Left lung (tissue), 10 donors: Measurements from ENCODE around the gene STAM. TPM values are rescaled to one million over a fixed set of nuclear protein-coding genes. Genes with fewer than 3 reads are reported as not detected.

Experiments used
- ATAC-seq: fragments of 200-7000 bp; cut with Tn5 transposase; one replicate; pipeline ENCODE4 v1.9.1; 2020; ENCODE audit warnings: moderate library complexity
- DNase-seq, 4 donors: peaks; one replicate each; pipeline ENCODE4 v3.0.0-alpha.2; 2013 to 2020
- H3K27ac ChIP-seq, 2 donors: fragments of 200-600 bp; sonication (generic) in 1 of 2; one replicate each; pipeline versions ENCODE4 v1.5.0 to v1.8.0; 2020 to 2021
- H3K27me3 ChIP-seq, 2 donors: fragments of 200-600 bp; sonication (generic) in 1 of 2; one replicate each; pipeline versions ENCODE4 v1.5.0 to v1.8.0; 2020 to 2021
- H3K36me3 ChIP-seq, 2 donors: fragments of 200-600 bp; sonication (generic) in 1 of 2; one replicate each; pipeline versions ENCODE4 v1.5.0 to v1.8.0; 2020 to 2021
- H3K4me1 ChIP-seq, 2 donors: fragments of 200-600 bp; one replicate each; pipeline ENCODE4 v1.8.0; 2021
- H3K4me3 ChIP-seq, 2 donors: fragments of 200-600 bp; sonication (generic) in 1 of 2; one replicate each; pipeline versions ENCODE4 v1.5.0 to v1.8.0; 2020 to 2021; ENCODE audit warnings: mild to moderate bottlenecking in 1 of 2
- H3K9me3 ChIP-seq, 2 donors: fragments of 200-600 bp; sonication (generic) in 1 of 2; one replicate each; pipeline versions ENCODE4 v1.5.0 to v1.8.0; 2020 to 2021
- CTCF ChIP-seq, 2 donors: fragments of 200-600 bp; sonication (generic) in 1 of 2; IDR thresholded peaks; one replicate each; pipeline versions ENCODE4 v1.5.0 to v1.8.0; 2021; ENCODE audit warnings: antibody characterized with exemption in 2 of 2
- intact Hi-C, 2 donors: fragments of 100-400 bp; cut with DNase I; formaldehyde crosslinking; loops; one replicate each; pipeline versions ENCODE4 v1.11.2 to v1.14.2; 2022
- polyA plus RNA-seq, 6 donors: library from polyadenylated mRNA; unstranded; fragments of 120-200 nt; gene quantifications; one replicate each; pipeline ENCODE4 v1.2.1, GENCODE V29; 2013; ENCODE audit not compliant: insufficient read length in 6 of 6
- total RNA-seq, 2 donors: library from RNA; stranded (reverse); fragmentation: NEBNext Ultra II Directional; extraction: Animal tissue kit (Norgen Biotek cat#: 25700); gene quantifications; one replicate each; pipeline ENCODE4 v1.2.1, GENCODE V29; 2021
- donor health status: DM: no; HTN: yes; CAD: no.
- donor health status: DM: no; HTN: no; CAD: no.

The STAM gene
- total and polyA plus RNA-seq, 8 donors: 33.4 to 42.3 (median 37.8) TPM

GRCh38 chr10:17744341-17744861 lies 100.5 kb downstream of the STAM start:
- ATAC-seq: peak; percentile 10

GRCh38 chr10:17747883-17748550 lies 104.1 kb downstream of the STAM start:
- ATAC-seq: peak; percentile 24
- Histone ChIP-seq H3K27ac (no peak overlapping the region), H3K4me3 (no peak overlapping the region), H3K27me3 (no peaks in the 10 kb centered on the region), H3K4me1 (peaks cover 0 to 14% of the 10 kb centered on the region in 2 donors), H3K9me3 (no peaks in the 10 kb centered on the region), H3K36me3 (no peaks in the 10 kb centered on the region)
- no peak for TF ChIP-seq CTCF (IDR thresholded peaks at IDR 0.05)
- DNase-seq: no peak
- intact Hi-C loops: no loop called here

More at GRCh38 chr10:17744341-17744861, 100.5 kb downstream of the STAM start:
- Histone ChIP-seq H3K36me3 (no peaks in the 10 kb centered on the region), H3K27me3 (no peaks in the 10 kb centered on the region), H3K4me1 (peaks cover 0 to 17% of the 10 kb centered on the region in 2 donors), H3K27ac (no peak overlapping the region), H3K4me3 (no peak overlapping the region), H3K9me3 (no peaks in the 10 kb centered on the region)
- no peak for TF ChIP-seq CTCF (IDR thresholded peaks at IDR 0.05)
- intact Hi-C loops: no loop called here
- DNase-seq: no peak

- Histone ChIP-seq H3K27ac (no peak overlapping the region), H3K4me3 (no peak overlapping the region), H3K27me3 (no peaks in the 10 kb centered on the region), H3K9me3 (no peaks in the 10 kb centered on the region), H3K4me1 (no peaks in the 10 kb centered on the region), H3K36me3 (no peaks in the 10 kb centered on the region)
- TF ChIP-seq CTCF (IDR thresholded peaks at IDR 0.05): no peak
- no peak for DNase-seq
- ATAC-seq: no peak
- intact Hi-C loops: no loop called here
Measured at GRCh38 chr10:17749890-17750289, 105.9 kb downstream of the STAM start.

- no peaks in the 10 kb centered on the region for H3K9me3 ChIP-seq
- no peaks in the 10 kb centered on the region for H3K27me3 ChIP-seq
- intact Hi-C loops: no loop called here
- H3K4me1 ChIP-seq: no peaks in the 10 kb centered on the region
- DNase-seq: no peak
- TF ChIP-seq CTCF (IDR thresholded peaks at IDR 0.05): no peak
- no peaks in the 10 kb centered on the region for H3K36me3 ChIP-seq
- no peak within 1 kb of the TSS for H3K4me3 ChIP-seq
- ATAC-seq: no peak
- no peak within 1 kb of the TSS for H3K27ac ChIP-seq
Measured at GRCh38 chr10:17751781-17752445, 108.0 kb downstream of the STAM start, which contains the start of gene TMEM236. Gene TMEM236 (plus strand): TSS chr10:17752201. CDS start chr10:17752296, 95 bp downstream.

- peak in 1 of 4 donors; percentile 32 for DNase-seq
- TF ChIP-seq CTCF (IDR thresholded peaks at IDR 0.05): no peak
- no peak overlapping the region for H3K4me3 ChIP-seq
- H3K27me3 ChIP-seq: no peaks in the 10 kb centered on the region
- H3K4me1 ChIP-seq: peaks cover 0 to 5% of the 10 kb centered on the region in 2 donors
- intact Hi-C loops: no loop called here
- H3K9me3 ChIP-seq: no peaks in the 10 kb centered on the region
- no peak overlapping the region for H3K27ac ChIP-seq
- peak; percentile 86 for ATAC-seq
- H3K36me3 ChIP-seq: no peaks in the 10 kb centered on the region
Measured at GRCh38 chr10:17756557-17757217, 112.7 kb downstream of the STAM start.
